Suppressor macrophage treated with lipopolysaccharide for 4 hours (primary cell): ENCODE results near the gene B3GNT3.
"Not testable (repeated sequence)": the region's sequence is repeated elsewhere in the genome, so short reads cannot be mapped to it uniquely, and the experiment has no call there.

ENCODE experiments used
- DNase-seq: peaks from one replicate; pipeline ENCODE4 v3.0.0-alpha.2; 2020

B3GNT3 gene

DNA sequence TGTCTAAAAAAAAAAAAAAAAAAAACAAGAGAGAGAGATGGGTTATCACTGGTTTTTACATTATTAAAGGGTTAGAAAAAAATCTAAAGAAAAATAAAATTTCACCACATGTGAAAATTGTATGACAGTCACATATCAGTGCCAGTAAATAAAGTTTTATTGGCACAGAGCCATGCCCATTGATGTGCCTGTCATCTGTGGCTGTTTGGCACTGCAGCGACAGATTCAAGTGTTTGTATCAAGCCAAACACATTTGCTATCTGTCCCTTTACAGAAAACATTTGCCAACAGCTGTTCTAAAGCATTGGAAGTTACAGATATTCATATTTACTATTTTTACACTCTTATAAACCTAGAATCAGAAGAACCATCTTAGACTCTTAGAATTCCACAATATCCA lies 27.4 kb upstream of the B3GNT3 start:
- no peak for DNase-seq

- no peak for DNase-seq
Observed at GRCh38 chr19:17770613-17771012, 24.3 kb upstream of the B3GNT3 start.

DNA sequence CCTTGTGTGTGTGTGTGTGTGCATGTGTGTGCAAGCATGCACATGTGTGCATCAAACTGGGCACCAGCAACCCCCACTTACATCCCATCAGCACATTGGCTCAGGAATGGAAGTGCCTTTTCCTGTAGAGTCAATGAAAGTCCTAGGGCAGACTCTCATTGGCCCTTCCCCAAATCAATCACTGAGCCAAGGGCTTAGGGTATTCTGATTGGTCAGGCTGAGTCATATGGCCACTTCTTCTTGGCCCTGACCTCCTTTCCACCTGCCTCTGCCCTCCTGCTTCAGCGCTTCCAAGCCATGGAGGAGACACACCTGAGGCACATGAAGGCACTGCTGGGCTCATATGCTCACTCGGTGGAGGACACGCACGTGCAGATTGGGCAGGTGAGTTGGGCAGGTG lies 22.8 kb upstream of the B3GNT3 start:
- peak; percentile 43 for DNase-seq

- peak; percentile 48 for DNase-seq
Observed at GRCh38 chr19:17775245-17775927, 19.6 kb upstream of the B3GNT3 start.

- peak; percentile 86 for DNase-seq
Observed at GRCh38 chr19:17775991-17776803, 18.7 kb upstream of the B3GNT3 start.

- DNase-seq: not testable (repeated sequence)
Observed at GRCh38 chr19:17777840-17778239, 17.1 kb upstream of the B3GNT3 start.

GRCh38 chr19:17778251-17778967 lies 16.5 kb upstream of the B3GNT3 start:
- DNase-seq: peak; percentile 82

GRCh38 chr19:17778968-17779929 lies 15.7 kb upstream of the B3GNT3 start:
- peak; percentile 81 for DNase-seq

DNA sequence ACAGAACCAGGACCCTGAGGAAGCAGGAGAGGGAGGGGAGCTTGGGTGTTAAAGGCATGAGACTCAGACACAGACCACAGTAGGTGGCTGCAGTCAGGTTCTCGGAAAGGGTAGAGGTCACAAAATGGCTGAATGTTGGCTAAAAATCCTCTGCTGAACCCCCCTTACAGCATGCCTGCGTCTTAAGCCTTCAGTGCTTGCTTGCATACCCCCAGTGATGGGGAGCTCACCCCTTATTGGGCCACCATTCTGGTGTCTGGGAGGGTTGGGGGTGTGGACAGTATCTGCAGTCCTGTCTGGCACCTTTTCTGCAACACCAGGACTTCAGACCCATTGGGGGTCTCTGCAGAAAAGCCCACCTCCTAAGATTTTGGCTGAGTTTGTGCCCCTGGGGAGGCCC lies 14.2 kb upstream of the B3GNT3 start:
- DNase-seq: no peak

DNA sequence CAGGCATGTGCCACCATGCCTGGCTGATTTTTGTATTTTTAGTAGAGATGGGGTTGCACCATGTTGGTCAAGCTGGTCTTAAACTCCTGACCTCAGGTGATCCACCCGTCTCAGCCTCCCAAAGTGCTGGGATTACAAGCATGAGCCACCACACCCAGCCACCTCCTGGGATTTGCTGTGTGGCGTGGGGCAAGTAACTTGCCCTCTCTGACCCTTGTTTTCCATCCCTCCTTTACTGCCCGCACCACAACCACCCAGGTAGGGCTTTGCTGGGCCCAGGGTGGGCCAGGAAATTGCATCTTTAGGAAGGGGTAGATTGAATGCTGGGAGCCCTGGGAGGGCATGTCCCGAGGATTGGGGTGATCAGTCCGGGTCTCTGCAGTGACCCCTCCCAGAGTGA lies 11.2 kb upstream of the B3GNT3 start:
- DNase-seq: not testable (repeated sequence)

DNA sequence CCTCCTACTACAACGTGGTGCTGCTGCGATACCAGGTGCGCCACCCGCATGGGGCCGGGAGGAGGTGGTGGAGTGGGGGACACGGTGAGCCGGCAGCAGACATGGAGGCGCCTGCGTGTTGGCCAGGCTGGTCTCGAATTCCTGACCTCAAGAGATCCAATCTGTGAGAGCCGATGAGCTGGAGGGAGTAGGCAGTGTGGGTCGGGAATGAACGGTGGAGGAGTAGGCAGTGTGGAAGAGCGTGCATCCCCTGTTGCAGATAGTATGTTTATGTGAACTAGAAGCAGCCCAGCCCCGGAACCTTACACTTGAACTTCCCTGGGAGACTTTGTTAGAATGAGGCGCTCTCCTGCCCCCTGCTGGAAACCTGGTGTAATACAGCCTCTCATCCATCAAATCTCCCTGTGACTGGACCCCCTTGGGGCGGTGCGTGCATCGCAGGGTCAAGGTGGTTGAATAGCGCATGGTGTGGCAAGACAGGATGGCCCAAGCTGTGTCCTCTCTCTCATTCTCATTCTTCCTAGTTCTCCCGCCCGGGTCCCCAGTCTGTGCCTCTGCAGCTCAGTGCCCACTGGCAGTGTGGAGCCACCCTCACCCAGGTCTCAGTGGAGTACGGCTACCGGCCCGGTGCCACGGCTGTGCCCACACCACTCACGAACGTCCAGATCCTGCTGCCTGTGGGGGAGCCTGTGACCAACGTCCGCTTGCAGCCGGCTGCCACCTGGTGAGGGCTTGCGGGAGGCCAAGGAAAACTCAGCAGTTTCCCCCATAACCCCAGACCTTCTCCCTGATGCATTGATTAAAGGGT lies 10.5 kb upstream of the B3GNT3 start:
- DNase-seq: peak; percentile 83

DNA sequence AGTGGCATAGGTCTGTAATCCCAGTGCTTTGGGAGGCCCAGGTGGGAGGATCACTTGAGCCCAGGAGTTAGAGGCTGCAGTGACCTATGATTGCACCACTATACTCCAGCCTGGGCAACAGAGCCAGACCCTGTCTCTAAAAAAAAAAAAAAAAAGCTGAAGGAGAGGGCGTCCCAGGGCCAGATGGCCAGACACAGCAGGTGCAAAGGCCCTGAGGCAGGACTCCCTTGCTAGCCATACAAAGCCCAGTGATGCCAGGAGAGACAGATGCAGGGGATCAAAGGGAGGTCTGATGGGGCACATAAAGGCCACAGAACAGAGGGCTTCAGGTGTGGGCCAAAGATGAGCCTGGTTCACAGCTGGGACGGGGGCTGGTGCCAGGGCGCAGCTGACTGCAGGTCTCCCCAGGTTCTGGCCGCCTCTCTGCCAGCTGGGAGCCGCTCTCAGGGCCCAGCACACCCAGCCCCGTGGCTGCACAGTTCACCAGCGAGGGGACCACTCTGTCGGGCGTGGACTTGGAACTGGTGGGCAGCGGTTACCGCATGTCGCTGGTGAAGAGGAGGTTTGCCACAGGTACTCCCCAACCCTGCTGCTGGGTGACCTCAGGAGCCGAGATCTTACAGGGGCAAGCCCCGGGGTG lies 7.5 kb upstream of the B3GNT3 start:
- DNase-seq: no peak

GRCh38 chr19:17788632-17789031 lies 6.3 kb upstream of the B3GNT3 start:
- no peak for DNase-seq

DNA sequence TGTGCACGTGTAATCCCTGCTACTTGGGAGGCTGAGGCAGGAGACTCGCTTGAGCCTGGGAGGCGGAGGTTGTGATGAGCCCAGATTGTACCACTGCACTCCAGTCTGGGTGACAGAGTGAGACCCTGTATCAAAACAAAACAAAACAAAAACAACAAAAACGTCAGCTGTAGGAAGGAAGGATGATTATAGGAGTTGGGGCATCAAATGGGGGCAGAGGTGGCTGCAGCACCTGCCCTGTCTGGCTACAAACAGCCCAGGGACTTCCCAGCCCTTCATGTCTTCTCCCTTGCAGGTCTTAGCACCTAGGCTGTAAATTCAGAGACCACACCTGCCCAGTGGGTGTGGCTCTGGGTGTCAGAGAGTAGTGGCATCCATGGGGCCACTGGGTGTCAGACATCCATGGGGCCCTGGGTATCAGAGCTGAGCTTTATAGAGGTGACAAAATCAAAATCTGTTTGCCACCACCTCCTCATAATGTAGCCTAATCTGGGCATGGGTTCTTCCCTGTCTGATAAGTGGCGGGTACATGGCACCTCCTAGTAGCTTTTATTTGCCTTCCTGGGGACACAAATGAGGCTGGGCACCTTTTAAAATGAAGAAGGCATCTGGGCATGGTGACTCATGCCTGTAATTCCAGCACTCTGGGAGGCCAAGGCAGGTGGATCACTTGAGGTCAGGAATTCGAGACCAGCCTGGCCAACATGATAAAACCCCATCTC lies 4.7 kb upstream of the B3GNT3 start:
- DNase-seq: no peak

DNA sequence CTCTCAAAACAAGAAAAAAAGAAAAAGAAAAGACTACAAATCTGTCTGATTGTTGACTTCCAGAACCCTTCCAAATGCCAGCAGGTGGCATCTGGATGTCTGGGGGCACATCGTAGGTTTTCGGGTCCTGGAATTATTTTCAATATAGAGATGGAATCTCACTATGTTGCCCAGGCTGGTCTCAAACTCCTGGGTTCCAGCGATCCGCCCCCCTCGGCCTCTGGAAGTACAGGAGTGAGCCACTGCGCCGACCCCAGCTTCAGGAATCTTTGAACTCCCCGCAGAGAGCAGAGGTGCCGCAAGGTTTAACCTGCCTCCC lies 567 bp upstream of the B3GNT3 start:
- DNase-seq: no peak

GRCh38 chr19:17795495-17795856 lies 538 bp downstream of the B3GNT3 start:
- no peak for DNase-seq

GRCh38 chr19:17796013-17796837 lies 1.3 kb downstream of the B3GNT3 start:
- no peak for DNase-seq

GRCh38 chr19:17796838-17797423 lies 2.0 kb downstream of the B3GNT3 start:
- no peak for DNase-seq
